AG04449 (cell line): Measurements from ENCODE around the gene KRT37.
"Not testable (repeated sequence)": the region's sequence is repeated elsewhere in the genome, so short reads cannot be mapped to it uniquely, and the experiment has no call there.

Experiments used
- CTCF ChIA-PET: fragments of 350-600 bp; formaldehyde crosslinking; extraction: SDS; loops from one replicate; lab custom pipeline; 2021; ENCODE audit warnings: antibody characterized with exemption; lab: Yijun Ruan, JAX
- POLR2A ChIA-PET: fragments of 400-600, 350-600 bp; formaldehyde crosslinking; extraction: SDS; loops from one replicate; lab custom pipeline; 2020; ENCODE audit warnings: antibody characterized with exemption, inconsistent platforms; lab: Yijun Ruan, JAX
- DNase-seq: peaks from one replicate; pipeline ENCODE4 v3.0.0-alpha.2; 2010; ENCODE audit warnings: low read depth, low spot score
- H3K4me3 ChIP-seq: 2 replicates; pipeline ENCODE4 v1.5.1; 2011; ENCODE audit warnings: low read depth, mild to moderate bottlenecking, control low read depth, low read length
- CTCF ChIP-seq: IDR thresholded peaks from one replicate; pipeline ENCODE4 v1.5.1; 2011; ENCODE audit warnings: mild to moderate bottlenecking, moderate library complexity, low read length, control low read depth, inconsistent platforms; ENCODE audit not compliant: insufficient read depth; ENCODE audit errors: missing control alignments

The KRT37 gene

GRCh38 chr17:41402161-41402560, 22.2 kb downstream of the KRT37 start:
- DNase-seq, result no peak
- ChIA-PET POLR2A (no interaction called here), CTCF (interaction anchor here (1.4 kb wide), 2 partner anchors 10 to 261 kb away, joined by 3 read pairs; no protein-coding TSS in a partner anchor)
- no peak for TF ChIP-seq CTCF
- H3K4me3 ChIP-seq, result no peak overlapping the region

- no peak within 1 kb of the TSS for H3K4me3 ChIP-seq
- no peak for DNase-seq
- POLR2A ChIA-PET, result no interaction called here
- CTCF ChIA-PET, result no interaction called here
- no peak for TF ChIP-seq CTCF
Measured at GRCh38 chr17:41396996-41397660, 27.3 kb downstream of the KRT37 start, which contains the start of gene KRT31. TSS of gene KRT31 (minus strand) at chr17:41397608. CDS start at chr17:41397539, 69 bp downstream.

- DNase-seq, result no peak
- ChIA-PET POLR2A (no interaction called here), CTCF (interaction anchor here (1.0 kb wide), 1 partner anchor 10 kb away, joined by 3 read pairs; no protein-coding TSS in a partner anchor)
- H3K4me3 ChIP-seq, result no peak overlapping the region
- TF ChIP-seq CTCF, result no peak
Measured at GRCh38 chr17:41396340-41396739, 28.0 kb downstream of the KRT37 start.

GRCh38 chr17:41395611-41396010, 28.8 kb downstream of the KRT37 start:
- ChIA-PET CTCF (interaction anchor here (1.0 kb wide), 1 partner anchor 11 kb away, joined by 3 read pairs; no protein-coding TSS in a partner anchor), POLR2A (no interaction called here)
- no peak for DNase-seq
- no peak overlapping the region for H3K4me3 ChIP-seq
- TF ChIP-seq CTCF, result no peak

GRCh38 chr17:41395044-41395443, 29.3 kb downstream of the KRT37 start:
- H3K4me3 ChIP-seq, CTCF ChIA-PET, DNase-seq, POLR2A ChIA-PET: not testable (repeated sequence)

GRCh38 chr17:41394254-41394996, 30.0 kb downstream of the KRT37 start:
- CTCF ChIA-PET, result no interaction called here
- TF ChIP-seq CTCF, result no peak
- POLR2A ChIA-PET, result no interaction called here
- DNase-seq, result no peak
- H3K4me3 ChIP-seq, result no peak overlapping the region
